GM23338 (cell line): ENCODE measurements around the gene RNF183. TPM values are rescaled to one million over a fixed set of nuclear protein-coding genes. Genes with fewer than 3 reads are reported as not detected.

Source experiments
- ATAC-seq: fragments of 200-7000 bp; cut with Tn5 transposase; 3 replicates; pipeline ENCODE4 v1.9.1; 2020
- DNase-seq: peaks from one replicate; pipeline ENCODE4 v3.0.0-alpha.2; 2015; ENCODE audit warnings: low spot score
- H2AFZ ChIP-seq: fragments of 200-600 bp; sonication (generic); 2 replicates; pipeline ENCODE4 v1.8.0; 2016; ENCODE audit warnings: antibody characterized with exemption, mild to moderate bottlenecking, moderate library complexity
- H3F3A ChIP-seq: fragments of 200-600 bp; sonication (generic); replicated peaks from 2 replicates; pipeline ENCODE4 v1.8.0; 2017; ENCODE audit warnings: antibody characterized with exemption, mixed run types, low read depth
- H3K27ac ChIP-seq: fragments of 200-600 bp; sonication (generic); 2 replicates; pipeline ENCODE4 v1.6.1; 2016; ENCODE audit warnings: low read depth
- H3K27me3 ChIP-seq: fragments of 200-600 bp; sonication (generic); 2 replicates; pipeline ENCODE4 v1.8.0; 2016; ENCODE audit warnings: mild to moderate bottlenecking, mixed run types, moderate library complexity; ENCODE audit not compliant: insufficient read depth
- H3K36me3 ChIP-seq: fragments of 200-600 bp; sonication (generic); 2 replicates; pipeline ENCODE4 v1.8.0; 2016; ENCODE audit warnings: mild to moderate bottlenecking; ENCODE audit not compliant: insufficient read depth
- H3K4me1 ChIP-seq: fragments of 200-600 bp; sonication (generic); 2 replicates; pipeline ENCODE4 v1.8.0; 2016; ENCODE audit warnings: mild to moderate bottlenecking, moderate library complexity; ENCODE audit not compliant: insufficient read depth
- H3K4me2 ChIP-seq: fragments of 200-600 bp; sonication (generic); 2 replicates; pipeline ENCODE4 v1.7.1; 2017; ENCODE audit warnings: mixed run types
- H3K4me3 ChIP-seq: fragments of 200-600 bp; sonication (generic); 2 replicates; pipeline ENCODE4 v1.6.1; 2016; ENCODE audit warnings: mixed run types
- H3K79me2 ChIP-seq: fragments of 200-600 bp; sonication (generic); replicated peaks from 2 replicates; pipeline ENCODE4 v1.8.0; 2017; ENCODE audit warnings: mild to moderate bottlenecking; ENCODE audit not compliant: insufficient read depth
- H3K9me2 ChIP-seq: fragments of 200-600 bp; sonication (generic); 2 replicates; pipeline ENCODE4 v1.8.0; 2017; ENCODE audit not compliant: insufficient read depth
- H4K20me1 ChIP-seq: fragments of 200-600 bp; sonication (generic); replicated peaks from 2 replicates; pipeline ENCODE4 v1.8.0; 2017; ENCODE audit warnings: mild to moderate bottlenecking; ENCODE audit not compliant: insufficient read depth
- H3K27ac Mint-ChIP-seq: 2 replicates; pipeline ENCODE4 v1.8.0; 2020; ENCODE audit warnings: inconsistent platforms, mild to moderate bottlenecking, moderate library complexity, mixed read lengths
- H3K27me3 Mint-ChIP-seq: 3 replicates; pipeline ENCODE4 v1.8.0; 2022; ENCODE audit warnings: low read depth, mild to moderate bottlenecking, moderate library complexity, mixed read lengths, inconsistent platforms; ENCODE audit not compliant: insufficient read depth, poor library complexity
- H3K36me3 Mint-ChIP-seq: 3 replicates; pipeline ENCODE4 v1.8.0; 2021; ENCODE audit warnings: low read depth, mild to moderate bottlenecking, inconsistent platforms, moderate library complexity, mixed read lengths
- H3K4me1 Mint-ChIP-seq: 3 replicates; pipeline ENCODE4 v1.8.0; 2020; ENCODE audit warnings: mild to moderate bottlenecking, inconsistent platforms, mixed read lengths
- H3K4me3 Mint-ChIP-seq: 3 replicates; pipeline ENCODE4 v1.8.0; 2021; ENCODE audit warnings: moderate library complexity, mild to moderate bottlenecking, inconsistent platforms, mixed read lengths
- H3K9me3 Mint-ChIP-seq: 3 replicates; pipeline ENCODE4 v1.8.0; 2020; ENCODE audit warnings: moderate library complexity, mild to moderate bottlenecking, inconsistent platforms, mixed read lengths
- CREB1 ChIP-seq: fragments of 250-450 bp; sonication (Bioruptor Pico); IDR thresholded peaks from 2 replicates; pipeline ENCODE4 v1.5.0; 2020; ENCODE audit warnings: low read depth, mild to moderate bottlenecking, moderate library complexity
- CTCF ChIP-seq, 2 experiments: fragments of 200-600 bp in 1 of 2; sonication (generic) in 1 of 2; conservative IDR thresholded peaks; 2 replicates each; pipeline versions ENCODE4 v1.5.1 to v1.6.1; 2016 to 2017; ENCODE audit warnings: antibody characterized with exemption in 2 of 2, low read depth in 2 of 2, mild to moderate bottlenecking in 2 of 2, moderate library complexity in 1 of 2
- ETS1 ChIP-seq: IDR thresholded peaks from 2 replicates; pipeline ENCODE4 v1.6.1; 2016; ENCODE audit warnings: antibody characterized with exemption
- EZH2 ChIP-seq: fragments of 200-600 bp; sonication (generic); IDR thresholded peaks from one replicate; pipeline ENCODE4 v1.8.0; 2017; ENCODE audit warnings: antibody characterized with exemption, mild to moderate bottlenecking, low read depth; ENCODE audit not compliant: unreplicated experiment
- EZH2phosphoT487 ChIP-seq: fragments of 200-600 bp; sonication (generic); IDR thresholded peaks from one replicate; pipeline ENCODE4 v1.8.1; 2018; ENCODE audit warnings: antibody characterized with exemption; ENCODE audit not compliant: unreplicated experiment
- JUNB ChIP-seq: IDR thresholded peaks from one replicate; pipeline ENCODE4 v1.6.1; 2016; ENCODE audit warnings: antibody characterized with exemption; ENCODE audit not compliant: unreplicated experiment
- NANOG ChIP-seq: IDR thresholded peaks from 2 replicates; pipeline ENCODE4 v1.6.1; 2016; ENCODE audit warnings: antibody characterized with exemption, borderline replicate concordance
- ZNF331 ChIP-seq: fragments of 250-450 bp; sonication (Bioruptor Pico); IDR thresholded peaks from 2 replicates; pipeline ENCODE4 v1.5.0; 2020; ENCODE audit warnings: low read depth, mild to moderate bottlenecking, moderate library complexity
- polyA plus RNA-seq: library from polyadenylated mRNA; unstranded; fragments of >200 nt; fragmentation: Nextera tagmentation; extraction: Ambion mirVana; gene quantifications from 2 replicates; pipeline ENCODE4 v1.2.1, GENCODE V29; 2016
- total RNA-seq: library from RNA; depleted of rRNA; stranded (reverse); fragments of >200 nt; shearing (Covaris generic); gene quantifications from 2 replicates; pipeline ENCODE4 v1.2.3, GENCODE V29; 2014
- TF ChIP-seq, protein P1 (sequence below): IDR thresholded peaks from one replicate; pipeline ENCODE4 v1.6.1; 2018; ENCODE audit warnings: antibody characterized with exemption; ENCODE audit not compliant: unreplicated experiment
- TF ChIP-seq, protein P2 (sequence below): fragments of 250-450 bp; sonication (Bioruptor Pico); IDR thresholded peaks from 2 replicates; pipeline ENCODE4 v1.5.0; 2020; ENCODE audit warnings: mild to moderate bottlenecking, moderate library complexity

Gene RNF183
- total and polyA plus RNA-seq, 2 experiments from 2014 or later: 0.42 TPM; not detected in 1

- Mint-ChIP-seq H3K36me3 (peaks cover 32% of the 10 kb centered on the region), H3K4me3 (no peak overlapping the region), H3K27me3 (no peaks in the 10 kb centered on the region), H3K4me1 (peaks cover 3% of the 10 kb centered on the region; the same call in 1 of the 3 replicates), H3K27ac (no peak overlapping the region), H3K9me3 (no peaks in the 10 kb centered on the region)
- H3K4me3 ChIP-seq: no peak overlapping the region
- H4K20me1 ChIP-seq: no peaks in the 10 kb centered on the region; the same call in 1 of the 2 replicates
- H3K36me3 ChIP-seq: peaks cover 28% of the 10 kb centered on the region
- H3F3A ChIP-seq: no peaks in the 10 kb centered on the region
- no peak for DNase-seq
- no peak overlapping the region for H2AFZ ChIP-seq
- no peak overlapping the region for H3K27ac ChIP-seq
- peaks cover 12% of the 10 kb centered on the region for H3K79me2 ChIP-seq
- no peaks in the 10 kb centered on the region for H3K27me3 ChIP-seq
- 0 out of 2 replicates have a peak, but pooled peaks cover 3% of the 10 kb centered on the region for H3K4me1 ChIP-seq
- TF ChIP-seq EZH2 (no peak), NANOG (no peak), CTCF (conservative IDR thresholded peaks at IDR 0.05; ENCODE audit: low read depth in 2 of 2) (no peak), CREB1 (no peak), JUNB (no peak), ETS1 (no peak), ZNF331 (CRISPR knock-in tag) (no peak), EZH2phosphoT487 (no peak)
- TF ChIP-seq, protein P1, sequence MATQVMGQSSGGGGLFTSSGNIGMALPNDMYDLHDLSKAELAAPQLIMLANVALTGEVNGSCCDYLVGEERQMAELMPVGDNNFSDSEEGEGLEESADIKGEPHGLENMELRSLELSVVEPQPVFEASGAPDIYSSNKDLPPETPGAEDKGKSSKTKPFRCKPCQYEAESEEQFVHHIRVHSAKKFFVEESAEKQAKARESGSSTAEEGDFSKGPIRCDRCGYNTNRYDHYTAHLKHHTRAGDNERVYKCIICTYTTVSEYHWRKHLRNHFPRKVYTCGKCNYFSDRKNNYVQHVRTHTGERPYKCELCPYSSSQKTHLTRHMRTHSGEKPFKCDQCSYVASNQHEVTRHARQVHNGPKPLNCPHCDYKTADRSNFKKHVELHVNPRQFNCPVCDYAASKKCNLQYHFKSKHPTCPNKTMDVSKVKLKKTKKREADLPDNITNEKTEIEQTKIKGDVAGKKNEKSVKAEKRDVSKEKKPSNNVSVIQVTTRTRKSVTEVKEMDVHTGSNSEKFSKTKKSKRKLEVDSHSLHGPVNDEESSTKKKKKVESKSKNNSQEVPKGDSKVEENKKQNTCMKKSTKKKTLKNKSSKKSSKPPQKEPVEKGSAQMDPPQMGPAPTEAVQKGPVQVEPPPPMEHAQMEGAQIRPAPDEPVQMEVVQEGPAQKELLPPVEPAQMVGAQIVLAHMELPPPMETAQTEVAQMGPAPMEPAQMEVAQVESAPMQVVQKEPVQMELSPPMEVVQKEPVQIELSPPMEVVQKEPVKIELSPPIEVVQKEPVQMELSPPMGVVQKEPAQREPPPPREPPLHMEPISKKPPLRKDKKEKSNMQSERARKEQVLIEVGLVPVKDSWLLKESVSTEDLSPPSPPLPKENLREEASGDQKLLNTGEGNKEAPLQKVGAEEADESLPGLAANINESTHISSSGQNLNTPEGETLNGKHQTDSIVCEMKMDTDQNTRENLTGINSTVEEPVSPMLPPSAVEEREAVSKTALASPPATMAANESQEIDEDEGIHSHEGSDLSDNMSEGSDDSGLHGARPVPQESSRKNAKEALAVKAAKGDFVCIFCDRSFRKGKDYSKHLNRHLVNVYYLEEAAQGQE: no peak
- H3K9me2 ChIP-seq: no peaks in the 10 kb centered on the region
- no peak for ATAC-seq
- no peak overlapping the region for H3K4me2 ChIP-seq
Observed at GRCh38 chr9:113269871-113270270, 33.3 kb downstream of the RNF183 start.

GRCh38 chr9:113269355-113269754, 33.8 kb downstream of the RNF183 start:
- Mint-ChIP-seq H3K4me1 (peaks cover 3% of the 10 kb centered on the region; the same call in 1 of the 3 replicates), H3K4me3 (no peak overlapping the region), H3K27me3 (no peaks in the 10 kb centered on the region), H3K9me3 (no peaks in the 10 kb centered on the region), H3K27ac (no peak overlapping the region), H3K36me3 (peaks cover 32% of the 10 kb centered on the region)
- Histone ChIP-seq H3F3A (no peaks in the 10 kb centered on the region), H3K27ac (no peak overlapping the region), H4K20me1 (no peaks in the 10 kb centered on the region; the same call in 1 of the 2 replicates), H3K27me3 (no peaks in the 10 kb centered on the region), H3K4me2 (no peak overlapping the region), H3K79me2 (peaks cover 12% of the 10 kb centered on the region), H3K36me3 (peaks cover 28% of the 10 kb centered on the region), H3K4me1 (0 out of 2 replicates have a peak, but pooled peaks cover 3% of the 10 kb centered on the region), H2AFZ (no peak overlapping the region), H3K4me3 (no peak overlapping the region), H3K9me2 (no peaks in the 10 kb centered on the region)
- ATAC-seq: no peak
- DNase-seq: no peak
- TF ChIP-seq NANOG: no peak
- TF ChIP-seq, protein P2, sequence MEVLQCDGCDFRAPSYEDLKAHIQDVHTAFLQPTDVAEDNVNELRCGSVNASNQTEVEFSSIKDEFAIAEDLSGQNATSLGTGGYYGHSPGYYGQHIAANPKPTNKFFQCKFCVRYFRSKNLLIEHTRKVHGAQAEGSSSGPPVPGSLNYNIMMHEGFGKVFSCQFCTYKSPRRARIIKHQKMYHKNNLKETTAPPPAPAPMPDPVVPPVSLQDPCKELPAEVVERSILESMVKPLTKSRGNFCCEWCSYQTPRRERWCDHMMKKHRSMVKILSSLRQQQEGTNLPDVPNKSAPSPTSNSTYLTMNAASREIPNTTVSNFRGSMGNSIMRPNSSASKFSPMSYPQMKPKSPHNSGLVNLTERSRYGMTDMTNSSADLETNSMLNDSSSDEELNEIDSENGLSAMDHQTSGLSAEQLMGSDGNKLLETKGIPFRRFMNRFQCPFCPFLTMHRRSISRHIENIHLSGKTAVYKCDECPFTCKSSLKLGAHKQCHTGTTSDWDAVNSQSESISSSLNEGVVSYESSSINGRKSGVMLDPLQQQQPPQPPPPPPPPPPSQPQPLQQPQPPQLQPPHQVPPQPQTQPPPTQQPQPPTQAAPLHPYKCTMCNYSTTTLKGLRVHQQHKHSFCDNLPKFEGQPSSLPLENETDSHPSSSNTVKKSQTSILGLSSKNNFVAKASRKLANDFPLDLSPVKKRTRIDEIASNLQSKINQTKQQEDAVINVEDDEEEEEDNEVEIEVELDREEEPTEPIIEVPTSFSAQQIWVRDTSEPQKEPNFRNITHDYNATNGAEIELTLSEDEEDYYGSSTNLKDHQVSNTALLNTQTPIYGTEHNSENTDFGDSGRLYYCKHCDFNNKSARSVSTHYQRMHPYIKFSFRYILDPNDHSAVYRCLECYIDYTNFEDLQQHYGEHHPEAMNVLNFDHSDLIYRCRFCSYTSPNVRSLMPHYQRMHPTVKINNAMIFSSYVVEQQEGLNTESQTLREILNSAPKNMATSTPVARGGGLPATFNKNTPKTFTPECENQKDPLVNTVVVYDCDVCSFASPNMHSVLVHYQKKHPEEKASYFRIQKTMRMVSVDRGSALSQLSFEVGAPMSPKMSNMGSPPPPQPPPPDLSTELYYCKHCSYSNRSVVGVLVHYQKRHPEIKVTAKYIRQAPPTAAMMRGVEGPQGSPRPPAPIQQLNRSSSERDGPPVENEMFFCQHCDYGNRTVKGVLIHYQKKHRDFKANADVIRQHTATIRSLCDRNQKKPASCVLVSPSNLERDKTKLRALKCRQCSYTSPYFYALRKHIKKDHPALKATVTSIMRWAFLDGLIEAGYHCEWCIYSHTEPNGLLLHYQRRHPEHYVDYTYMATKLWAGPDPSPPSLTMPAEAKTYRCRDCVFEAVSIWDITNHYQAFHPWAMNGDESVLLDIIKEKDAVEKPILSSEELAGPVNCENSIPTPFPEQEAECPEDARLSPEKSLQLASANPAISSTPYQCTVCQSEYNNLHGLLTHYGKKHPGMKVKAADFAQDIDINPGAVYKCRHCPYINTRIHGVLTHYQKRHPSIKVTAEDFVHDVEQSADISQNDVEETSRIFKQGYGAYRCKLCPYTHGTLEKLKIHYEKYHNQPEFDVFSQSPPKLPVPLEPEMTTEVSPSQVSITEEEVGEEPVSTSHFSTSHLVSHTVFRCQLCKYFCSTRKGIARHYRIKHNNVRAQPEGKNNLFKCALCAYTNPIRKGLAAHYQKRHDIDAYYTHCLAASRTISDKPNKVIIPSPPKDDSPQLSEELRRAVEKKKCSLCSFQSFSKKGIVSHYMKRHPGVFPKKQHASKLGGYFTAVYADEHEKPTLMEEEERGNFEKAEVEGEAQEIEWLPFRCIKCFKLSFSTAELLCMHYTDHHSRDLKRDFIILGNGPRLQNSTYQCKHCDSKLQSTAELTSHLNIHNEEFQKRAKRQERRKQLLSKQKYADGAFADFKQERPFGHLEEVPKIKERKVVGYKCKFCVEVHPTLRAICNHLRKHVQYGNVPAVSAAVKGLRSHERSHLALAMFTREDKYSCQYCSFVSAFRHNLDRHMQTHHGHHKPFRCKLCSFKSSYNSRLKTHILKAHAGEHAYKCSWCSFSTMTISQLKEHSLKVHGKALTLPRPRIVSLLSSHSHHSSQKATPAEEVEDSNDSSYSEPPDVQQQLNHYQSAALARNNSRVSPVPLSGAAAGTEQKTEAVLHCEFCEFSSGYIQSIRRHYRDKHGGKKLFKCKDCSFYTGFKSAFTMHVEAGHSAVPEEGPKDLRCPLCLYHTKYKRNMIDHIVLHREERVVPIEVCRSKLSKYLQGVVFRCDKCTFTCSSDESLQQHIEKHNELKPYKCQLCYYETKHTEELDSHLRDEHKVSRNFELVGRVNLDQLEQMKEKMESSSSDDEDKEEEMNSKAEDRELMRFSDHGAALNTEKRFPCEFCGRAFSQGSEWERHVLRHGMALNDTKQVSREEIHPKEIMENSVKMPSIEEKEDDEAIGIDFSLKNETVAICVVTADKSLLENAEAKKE (CRISPR knock-in tag): no peak
